Measurements from ENCODE around the gene SH3RF3.

- TF ChIP-seq POLR2A (IDR thresholded peaks at IDR 0.05; ENCODE audit: low read length) (no peak), GATA1 (IDR thresholded peaks at IDR 0.05; ENCODE audit: low read depth, low read length) (no peak)
These were observed 169.8 kb downstream of the SH3RF3 start for GRCh38 chr2:109298851-109299250.
